Urothelium cell line (cell line): Measurements from ENCODE around the gene MORC2.

ENCODE experiments used
- DNase-seq: peaks from one replicate; pipeline ENCODE4 v3.0.0; 2011; ENCODE audit warnings: low spot score, mixed read lengths
- FAIRE-seq: peaks from 2 replicates; lab custom pipeline; 2011; peaks lifted over from hg19 to GRCh38; lab: Jason Lieb, UNC

MORC2 gene

GRCh38 chr22:30968015-30968923 is at the start of gene MORC2:
TSS of gene MORC2 (minus strand) at chr22:30968774. CDS start at chr22:30967889, 885 bp downstream.
- DNase-seq, result peak; percentile 67
- FAIRE-seq, result no peak

GRCh38 chr22:31005535-31005934 is 37.0 kb upstream of the MORC2 start:
- DNase-seq (no peak), FAIRE-seq (no peak)

- FAIRE-seq (no peak), DNase-seq (no peak)
These were observed 32.7 kb upstream of the MORC2 start for GRCh38 chr22:31001124-31001770.

GRCh38 chr22:30998329-30998728 is 29.8 kb upstream of the MORC2 start:
- DNase-seq (no peak), FAIRE-seq (no peak)

GRCh38 chr22:30996462-30996861 is 27.9 kb upstream of the MORC2 start:
- DNase-seq (no peak), FAIRE-seq (no peak)

GRCh38 chr22:30994960-30995359 is 26.4 kb upstream of the MORC2 start:
- DNase-seq (no peak), FAIRE-seq (no peak)

GRCh38 chr22:30992565-30992964 is 24.0 kb upstream of the MORC2 start:
- DNase-seq, result no peak
- FAIRE-seq, result peak; percentile 9

GRCh38 chr22:30990690-30991089 is 22.1 kb upstream of the MORC2 start:
- no peak for FAIRE-seq
- no peak for DNase-seq

GRCh38 chr22:30989474-30989873 is 20.9 kb upstream of the MORC2 start:
- no peak for DNase-seq
- no peak for FAIRE-seq

- FAIRE-seq, result no peak
- DNase-seq, result no peak
These were observed 17.1 kb upstream of the MORC2 start for GRCh38 chr22:30985561-30986208.

GRCh38 chr22:30984317-30984716 is 15.7 kb upstream of the MORC2 start:
- FAIRE-seq (no peak), DNase-seq (no peak)

- no peak for DNase-seq
- FAIRE-seq, result no peak
These were observed 13.9 kb upstream of the MORC2 start for GRCh38 chr22:30982512-30982911.

GRCh38 chr22:30979932-30980331 is 11.4 kb upstream of the MORC2 start:
- FAIRE-seq, result no peak

GRCh38 chr22:30978304-30978962 is 9.9 kb upstream of the MORC2 start:
- FAIRE-seq (no peak), DNase-seq (no peak)

More at GRCh38 chr22:30979932-30980331, 11.4 kb upstream of the MORC2 start:
- no peak for DNase-seq

GRCh38 chr22:30970356-30970746 is 1.8 kb upstream of the MORC2 start:
- FAIRE-seq, result no peak
- no peak for DNase-seq

- FAIRE-seq (no peak), DNase-seq (peak; percentile 71)
These were observed 1.2 kb upstream of the MORC2 start for GRCh38 chr22:30969532-30970355.

- FAIRE-seq, result peak; percentile 97
- DNase-seq, result peak; percentile 100
These were observed 454 bp upstream of the MORC2 start, which contains the start of gene TUG1 for GRCh38 chr22:30968924-30969531. TSS of gene TUG1 (plus strand) at chr22:30969265.

GRCh38 chr22:30964858-30965257 is 3.7 kb downstream of the MORC2 start:
- no peak for FAIRE-seq
- no peak for DNase-seq

- FAIRE-seq (no peak), DNase-seq (no peak)
These were observed 13.4 kb downstream of the MORC2 start for GRCh38 chr22:30955153-30955552.

GRCh38 chr22:30953206-30953605 is 15.4 kb downstream of the MORC2 start:
- DNase-seq (no peak), FAIRE-seq (no peak)
